GM10266 (cell line): ENCODE results near the gene GPATCH2.
"Not testable (repeated sequence)": the region's sequence is repeated elsewhere in the genome, so short reads cannot be mapped to it uniquely, and the experiment has no call there.

Experiments used
- DNase-seq: peaks from one replicate; pipeline ENCODE4 v3.0.0; 2012; ENCODE audit errors: extremely low spot score
- CTCF ChIP-seq: IDR thresholded peaks from 2 replicates; pipeline ENCODE4 v1.5.1; 2012; ENCODE audit warnings: mild to moderate bottlenecking, low read depth; ENCODE audit not compliant: control insufficient read depth, insufficient read depth; ENCODE audit errors: missing control alignments

Gene GPATCH2

GRCh38 chr1:217614200-217614712 lies 16.6 kb downstream of the GPATCH2 start:
- TF ChIP-seq CTCF = no peak
- DNase-seq = no peak

GRCh38 chr1:217605390-217605789 lies 25.5 kb downstream of the GPATCH2 start:
- DNase-seq = no peak
- TF ChIP-seq CTCF = no peak

- DNase-seq = no peak
- no peak for TF ChIP-seq CTCF
These were observed 28.5 kb downstream of the GPATCH2 start for GRCh38 chr1:217602380-217602779.

- no peak for DNase-seq
- no peak for TF ChIP-seq CTCF
These were observed 31.7 kb downstream of the GPATCH2 start for GRCh38 chr1:217599154-217599553.

- no peak for DNase-seq
- TF ChIP-seq CTCF = no peak
These were observed 40.3 kb downstream of the GPATCH2 start for GRCh38 chr1:217590598-217590997.

DNA sequence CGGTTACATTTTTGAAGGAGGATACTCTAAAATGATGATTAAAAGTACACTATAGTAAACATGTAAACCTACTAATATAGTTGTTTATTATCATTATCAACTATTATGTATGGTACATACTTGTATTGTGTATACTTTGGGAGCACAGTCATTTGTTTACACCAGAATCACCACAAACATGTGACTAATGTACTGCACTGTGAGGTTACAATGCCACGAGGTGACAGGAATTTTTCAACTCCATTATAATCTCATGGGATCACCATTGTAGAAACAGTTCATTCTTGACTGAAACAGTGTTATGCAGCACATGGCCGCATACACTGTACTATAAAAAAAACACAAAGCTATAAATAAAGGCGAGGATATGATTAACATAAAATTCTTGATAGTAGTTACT lies 44.3 kb downstream of the GPATCH2 start:
- TF ChIP-seq CTCF = no peak
- no peak for DNase-seq

- no peak for DNase-seq
- TF ChIP-seq CTCF = no peak
These were observed 45.3 kb downstream of the GPATCH2 start for GRCh38 chr1:217585577-217585976.

- DNase-seq = not testable (repeated sequence)
These were observed 46.5 kb downstream of the GPATCH2 start for GRCh38 chr1:217584286-217584811.
